NOMO-1 (cell line): Measurements from ENCODE around the gene MIF4GD.

Experiments used
- DNase-seq, 2 experiments: peaks; one replicate each; lab custom pipeline; 2025; ENCODE audit not compliant: unreplicated experiment in 2 of 2; lab: John Stamatoyannopoulos, UW

Gene MIF4GD

DNA sequence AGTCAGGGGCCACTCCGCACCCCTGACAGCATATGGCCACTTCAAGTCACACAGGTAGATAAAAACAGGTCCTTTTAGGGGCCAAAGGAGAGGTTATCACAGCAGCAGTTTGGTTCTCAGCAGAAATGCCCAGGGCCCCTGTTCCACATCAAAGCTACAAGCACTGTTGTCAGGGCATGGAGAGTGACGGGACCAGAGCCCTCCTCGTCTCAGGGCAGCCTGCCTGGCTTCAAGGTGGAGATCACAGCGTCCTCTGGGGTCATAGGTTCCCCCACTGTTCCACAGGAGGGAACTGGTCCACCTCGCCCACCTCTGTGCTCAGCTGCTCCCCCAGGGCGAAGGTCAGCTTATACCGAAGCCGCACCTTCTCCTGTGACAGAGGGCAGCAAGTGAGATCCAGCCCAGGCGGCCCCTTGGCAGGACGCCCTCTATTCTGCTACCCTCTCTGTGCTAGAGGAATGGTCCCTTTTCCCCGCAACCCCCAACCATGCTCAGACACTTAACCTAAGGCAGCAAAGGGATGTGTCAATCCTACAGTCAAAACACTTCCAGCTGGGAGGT, 32.9 kb downstream of the MIF4GD start:
- DNase-seq = no peak

DNA sequence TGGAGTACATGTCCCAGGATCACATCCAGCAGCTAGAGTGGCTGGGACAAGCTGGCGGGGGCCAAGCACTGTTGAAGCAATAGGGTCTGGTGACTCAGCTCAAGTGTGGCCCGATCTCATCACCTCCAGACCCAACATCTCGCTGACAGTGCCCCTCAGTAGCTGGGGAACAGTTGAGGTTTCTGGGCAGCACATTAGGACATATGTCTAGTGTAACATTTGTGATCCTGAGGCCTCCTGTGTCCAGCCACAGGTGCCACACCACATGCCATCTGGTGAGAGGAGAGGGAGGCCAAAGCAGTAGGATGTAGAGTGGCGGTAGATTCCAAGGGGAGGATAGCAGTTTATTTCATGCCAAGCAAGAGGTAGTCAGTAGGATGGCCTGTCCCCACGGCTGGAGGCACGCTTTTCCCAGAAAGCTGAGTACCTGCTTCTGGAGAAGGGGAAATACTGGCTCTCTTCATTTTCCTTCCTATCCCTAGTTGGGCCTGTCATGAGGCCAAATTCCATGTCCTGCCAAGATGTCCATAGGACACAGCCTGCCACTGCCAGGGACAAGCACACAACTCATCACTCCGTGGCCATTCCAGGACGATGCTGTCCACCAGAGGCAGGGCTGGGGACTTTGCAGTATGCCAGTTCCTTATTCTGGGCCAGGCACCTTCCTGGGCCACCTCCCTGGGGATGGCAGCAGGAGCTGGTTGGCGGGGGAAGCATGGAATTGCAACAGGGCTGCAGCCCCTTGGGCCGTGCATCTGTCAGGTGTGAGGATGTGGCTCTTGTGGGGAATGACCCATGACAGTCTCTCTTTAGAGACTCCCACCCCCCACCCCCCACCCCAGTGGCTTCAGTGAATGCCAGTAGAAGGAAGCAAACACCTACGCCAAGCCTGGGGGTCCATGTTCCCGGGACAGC, 33.7 kb downstream of the MIF4GD start:
- no peak for DNase-seq

DNA sequence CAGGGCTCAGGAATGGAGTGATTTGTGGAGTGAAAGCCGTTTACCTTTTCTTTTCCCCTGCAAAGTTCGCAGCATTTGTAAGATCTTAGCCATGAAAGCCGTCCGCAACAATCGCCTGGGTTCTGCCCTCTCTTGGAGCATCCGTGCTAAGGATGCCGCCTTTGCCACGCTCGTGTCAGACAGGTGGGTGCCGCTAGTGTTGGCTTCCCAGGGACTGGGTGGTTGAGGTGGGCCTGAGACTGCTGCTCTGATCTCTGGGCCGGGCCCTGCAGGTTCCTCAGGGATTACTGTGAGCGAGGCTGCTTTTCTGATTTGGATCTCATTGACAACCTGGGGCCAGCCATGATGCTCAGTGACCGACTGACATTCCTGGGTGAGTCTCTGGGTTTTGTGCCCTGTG, 38.2 kb downstream of the MIF4GD start:
- no peak for DNase-seq

DNA sequence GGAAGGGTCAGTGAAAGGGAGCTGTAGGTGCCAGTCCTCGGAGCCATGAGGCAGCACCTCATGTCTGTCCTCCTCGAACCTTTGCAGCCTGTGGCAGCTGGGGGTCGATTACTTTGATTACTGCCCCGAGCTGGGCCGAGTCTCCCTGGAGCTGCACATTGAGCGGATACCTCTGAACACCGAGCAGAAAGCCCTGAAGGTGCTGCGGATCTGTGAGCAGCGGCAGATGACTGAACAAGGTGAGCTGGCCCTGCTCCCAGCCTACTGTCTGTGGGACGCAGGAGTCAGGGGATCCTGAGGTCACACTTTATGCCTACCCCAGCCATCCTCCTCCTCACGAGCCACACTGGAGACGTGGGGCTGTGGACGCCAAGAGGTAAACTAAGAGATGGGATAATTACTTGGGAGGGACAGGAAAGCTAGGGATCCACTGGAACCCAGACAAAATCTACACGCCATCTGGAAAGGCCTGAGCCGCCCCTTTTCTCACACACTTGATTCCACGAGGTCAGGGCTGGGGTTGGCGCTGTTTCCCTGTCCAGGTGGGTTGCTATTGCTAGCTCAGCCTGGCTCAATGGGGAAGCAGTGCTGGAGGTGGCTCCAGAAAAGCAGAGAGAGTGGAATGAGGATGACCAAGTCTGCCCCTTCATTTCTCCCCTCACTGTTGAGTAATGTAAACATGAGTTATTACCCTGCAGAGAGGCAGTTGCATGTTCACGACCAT, 39.1 kb downstream of the MIF4GD start:
- no peak for DNase-seq

DNA sequence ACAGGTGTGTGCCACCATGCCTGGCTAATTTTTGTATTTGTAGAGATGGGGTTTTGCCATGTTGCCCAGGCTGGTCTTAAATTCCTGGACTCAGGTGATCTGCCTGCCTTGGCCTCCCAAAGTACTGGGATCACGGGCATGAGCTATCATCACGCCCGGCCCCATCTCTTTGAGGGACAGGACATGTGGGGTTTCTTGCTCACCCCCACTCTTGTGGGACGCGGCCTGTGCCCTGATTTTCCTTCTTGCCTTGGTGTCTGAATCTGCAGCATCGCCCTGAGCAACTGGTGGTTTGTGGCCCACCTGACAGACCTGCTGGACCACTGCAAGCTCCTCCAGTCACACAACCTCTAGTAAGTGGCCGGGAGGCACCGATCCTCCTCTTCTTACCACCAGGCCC, 40.0 kb downstream of the MIF4GD start:
- no peak for DNase-seq

DNA sequence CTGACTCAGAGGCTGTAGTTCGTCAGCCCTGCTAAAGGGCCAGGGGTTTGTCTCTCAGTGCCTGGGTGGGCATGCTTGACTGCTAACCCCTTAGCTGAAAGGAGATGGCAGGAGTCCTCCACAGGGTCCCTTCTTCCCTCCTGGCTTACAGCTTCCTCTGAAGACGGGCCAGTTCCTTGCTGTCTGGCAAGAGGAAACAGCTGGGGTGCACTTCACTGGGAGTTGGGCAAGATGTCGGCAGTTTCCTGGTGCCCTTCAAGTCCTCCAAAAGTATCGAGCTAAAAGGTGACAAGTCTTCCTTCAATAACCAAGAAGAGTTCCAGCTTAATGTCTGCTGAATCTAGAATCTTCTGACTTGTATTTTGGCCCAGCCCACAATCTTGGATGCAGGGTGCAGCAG, 42.2 kb downstream of the MIF4GD start:
- DNase-seq = peak; percentile 13 to 17

DNA sequence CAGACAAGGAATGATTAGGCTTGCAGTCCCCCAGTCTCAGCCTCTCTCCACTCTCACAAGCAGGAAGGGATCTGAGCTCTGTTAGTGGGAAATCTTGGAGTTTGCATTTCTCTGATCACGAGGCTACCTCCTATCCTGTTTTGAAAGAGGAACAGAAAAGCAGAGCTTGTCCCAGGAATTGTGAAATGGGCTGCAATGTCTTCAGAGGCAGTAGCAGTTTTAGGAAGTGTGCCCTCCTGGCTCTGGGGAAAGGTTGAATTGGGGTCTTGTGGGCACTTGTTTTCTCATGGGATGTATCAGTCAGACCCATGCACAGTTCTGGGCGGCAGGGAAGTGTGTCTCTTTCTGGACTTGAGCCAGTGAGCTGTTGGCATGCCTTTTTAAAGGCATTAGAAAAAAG, 42.7 kb downstream of the MIF4GD start:
- DNase-seq = peak; percentile 50 to 76

DNA sequence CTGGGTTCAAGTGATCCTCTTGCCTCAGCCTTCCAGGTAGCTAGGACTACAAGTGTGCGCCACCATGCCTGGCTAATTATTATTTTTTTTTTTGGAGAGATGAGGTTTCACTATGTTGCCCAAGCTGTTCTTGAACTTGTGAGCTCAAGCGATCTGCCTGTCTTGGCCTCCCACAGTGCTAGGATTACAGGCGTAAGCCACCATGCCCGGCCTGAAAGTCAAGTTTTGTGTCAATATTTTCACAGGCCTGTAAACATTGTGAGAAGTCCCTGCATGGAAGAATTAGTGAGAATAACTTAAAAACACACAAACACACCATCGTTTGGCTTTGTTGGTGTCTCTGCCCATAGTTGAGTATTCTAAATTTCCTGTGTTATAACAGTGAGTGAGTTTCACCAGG, 43.3 kb downstream of the MIF4GD start:
- DNase-seq = no peak

DNA sequence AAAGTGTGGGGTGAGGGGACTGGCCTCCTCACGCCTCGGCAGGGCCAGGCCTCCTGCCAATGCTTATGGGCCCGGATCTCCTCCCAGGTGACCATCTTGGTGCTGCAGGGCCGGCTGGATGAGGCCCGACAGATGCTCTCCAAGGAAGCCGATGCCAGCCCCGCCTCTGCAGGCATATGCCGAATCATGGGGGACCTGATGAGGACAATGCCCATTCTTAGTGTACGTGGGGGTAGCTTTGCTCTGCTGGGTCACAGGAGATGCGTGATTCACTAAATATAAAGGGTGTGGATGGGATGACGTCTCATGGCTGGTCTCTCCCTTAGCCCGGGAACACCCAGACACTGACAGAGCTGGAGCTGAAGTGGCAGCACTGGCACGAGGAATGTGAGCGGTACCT, 46.0 kb downstream of the MIF4GD start:
- no peak for DNase-seq

DNA sequence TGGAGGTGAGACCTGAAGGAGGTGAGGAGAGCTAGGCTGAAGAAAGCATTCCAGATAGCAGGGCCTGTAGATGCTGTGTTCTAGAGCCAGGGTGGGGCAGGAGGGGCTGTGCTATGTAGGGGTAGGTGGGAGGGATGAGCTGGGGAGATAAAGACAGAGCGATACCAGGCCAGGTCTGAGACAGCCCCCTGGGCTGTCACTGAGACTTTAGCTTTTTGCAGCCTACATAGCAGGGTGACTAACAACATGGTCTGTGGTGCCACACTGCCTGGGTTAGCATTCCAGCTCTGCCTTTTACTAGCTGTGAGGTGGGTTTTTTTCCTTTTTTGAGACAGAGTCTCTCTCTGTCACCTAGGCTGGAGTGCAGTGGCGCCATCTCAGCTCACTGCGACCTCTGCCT, 51.2 kb downstream of the MIF4GD start:
- no peak for DNase-seq

DNA sequence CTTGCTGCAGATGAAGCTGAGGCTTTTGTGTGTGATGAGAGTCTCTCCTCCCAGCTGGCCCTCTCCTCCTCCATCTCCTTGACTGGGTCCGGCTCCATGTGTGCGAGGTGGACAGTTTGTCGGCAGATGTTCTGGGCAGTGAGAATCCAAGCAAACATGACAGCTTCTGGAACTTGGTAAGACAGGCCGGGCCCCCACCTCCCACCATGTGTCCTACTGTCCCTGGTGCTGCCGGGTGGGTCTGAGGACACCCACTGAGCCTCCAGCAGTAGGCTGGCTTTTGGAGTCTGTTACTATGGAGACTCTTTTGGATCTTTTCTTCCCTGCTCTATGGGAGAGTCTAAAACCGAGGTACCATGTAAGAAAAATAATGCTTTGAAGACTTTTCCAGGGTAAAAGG, 52.9 kb downstream of the MIF4GD start:
- DNase-seq = no peak
